Measurements from ENCODE around the gene FAM124A.

DNA sequence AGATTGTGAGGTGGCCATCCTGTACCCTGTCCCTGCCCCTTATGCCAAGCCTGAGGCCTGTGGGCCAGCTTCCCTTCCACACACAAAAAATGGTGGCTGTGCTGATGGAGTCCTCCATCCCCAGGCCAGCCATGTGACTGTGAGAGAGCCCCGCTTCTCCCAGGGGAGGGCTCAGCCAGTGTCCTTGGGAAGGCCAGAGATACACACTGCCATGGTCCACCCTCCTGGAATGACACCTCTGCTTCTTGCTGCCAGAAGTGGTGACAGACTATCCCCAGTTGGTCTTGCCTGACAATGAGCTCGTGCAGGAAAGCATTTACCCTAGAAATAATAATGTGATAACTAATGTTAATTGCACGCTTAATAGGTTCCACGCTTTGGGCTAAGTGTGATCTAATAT lies 38.0 kb downstream of the FAM124A start:
- TF ChIP-seq GATA2 (IDR thresholded peaks at IDR 0.05; ENCODE audit: low read depth, low read length): no peak
- no peak for TF ChIP-seq GATA3 (IDR thresholded peaks at IDR 0.05; ENCODE audit: low read depth, low read length)

Data from SH-SY5Y (cell line).